ENCODE measurements around the gene GNS. TPM values are rescaled to one million over a fixed set of nuclear protein-coding genes. Genes with fewer than 3 reads are reported as not detected.

Gene GNS
- total and polyA plus RNA-seq, 2 of the 13 experiments (the other 11 are each of a cell fraction or from before 2014, with no cell fraction given) = 49.8 to 51.0 TPM

- no peak for FAIRE-seq
- Histone ChIP-seq H3K4me2 (ENCODE audit: low read depth, low read length) (no peak overlapping the region), H2AFZ (ENCODE audit: low read length) (no peak overlapping the region), H3K36me3 (replicated peaks in 1 of 2; ENCODE audit: control insufficient read depth in 1 of 2, insufficient read depth in 2 of 2, low read length in 2 of 2) (peaks cover 22 to 66% of the 10 kb centered on the region in 2 experiments; a peak in 4 of 5 replicates), H3K4me3 (replicated peaks in 1 of 3; ENCODE audit: insufficient read depth in 1 of 3, low read depth in 2 of 3, low read length in 3 of 3) (no peak overlapping the region), H3K27me3 (ENCODE audit: control insufficient read depth in 1 of 2, insufficient read depth in 2 of 2, low read length in 2 of 2) (no peaks in the 10 kb centered on the region), H3K79me2 (ENCODE audit: insufficient read depth, low read length) (no peaks in the 10 kb centered on the region), H3K9ac (ENCODE audit: insufficient read depth, low read depth, low read length) (no peak overlapping the region), H3K4me1 (ENCODE audit: insufficient read depth, low read length) (peaks cover 27% of the 10 kb centered on the region), H3K9me3 (ENCODE audit: low read length) (no peaks in the 10 kb centered on the region), H4K20me1 (ENCODE audit: insufficient read depth, low read length) (no peaks in the 10 kb centered on the region), H3K27ac (ENCODE audit: extremely low read length, insufficient read depth, low read length) (no peak overlapping the region)
- no peak for DNase-seq (ENCODE audit: low spot score)
- BruUV-seq (replicated peaks) = no TSS peak
- intact Hi-C loops (cut with micrococcal nuclease; ENCODE audit: unreplicated experiment) = no loop called here
- in situ Hi-C loops (cut with HindIII; ENCODE audit: extremely low pct_ligation_motif_present, low pct_unique_long_range_greater_than_20kb) = no loop called here
- no peak for ATAC-seq
- CTCF ChIA-PET (ENCODE audit: low intra/inter-chr PET ratio, low total read pairs) = no interaction called here
- POLR2A ChIA-PET = no interaction called here
- 93% methylated on average over 2 of the region's 2 CpGs for WGBS (ENCODE audit: low lambda C conversion rate)
- TF ChIP-seq DPF2 (CRISPR knock-in tag; IDR thresholded peaks at IDR 0.05; ENCODE audit: borderline replicate concordance, low read depth) (no peak), PHB2 (IDR thresholded peaks at IDR 0.05; ENCODE audit: partially characterized antibody) (no peak), DBP (CRISPR knock-in tag; IDR thresholded peaks at IDR 0.05; ENCODE audit: not compliant biosample characterization) (no peak), GTF3A (CRISPR knock-in tag; conservative IDR thresholded peaks at IDR 0.05) (no peak), TSC22D2 (CRISPR knock-in tag; IDR thresholded peaks at IDR 0.05; ENCODE audit: borderline replicate concordance) (no peak), CREM (IDR thresholded peaks at IDR 0.05) (no peak), CREM (CRISPR knock-in tag; IDR thresholded peaks at IDR 0.05) (no peak), KLF11 (CRISPR knock-in tag; IDR thresholded peaks at IDR 0.05) (no peak), ZNF777 (CRISPR knock-in tag; IDR thresholded peaks at IDR 0.05) (no peak), NR2C2 (CRISPR knock-in tag; IDR thresholded peaks at IDR 0.05; ENCODE audit: borderline replicate concordance) (no peak), ZNF646 (CRISPR knock-in tag; IDR thresholded peaks at IDR 0.05) (no peak), SIN3A (IDR thresholded peaks at IDR 0.05; ENCODE audit: borderline replicate concordance, low read depth, low read length) (no peak), ISX (CRISPR knock-in tag; conservative IDR thresholded peaks at IDR 0.05) (no peak), ZFX (CRISPR knock-in tag; IDR thresholded peaks at IDR 0.05; ENCODE audit: low read depth) (no peak)
Measured at GRCh38 chr12:64740646-64741045, 18.6 kb downstream of the GNS start.

All from HepG2 (cell line).